HG02798 (cell line): ENCODE data around the gene CDH26.
A peak's percentile ranks its signal among the peaks of the same experiment; 100 is the strongest.

Experiments used
- ATAC-seq: cut with Tn5 transposase; IDR thresholded peaks from one replicate; pipeline ENCODE4 v1.9.1; 2021; ENCODE audit warnings: mild to moderate bottlenecking; ENCODE audit not compliant: unreplicated experiment, poor library complexity

Gene CDH26

GRCh38 chr20:60009826-60010616 lies 51.8 kb downstream of the CDH26 start:
- no peak for ATAC-seq

GRCh38 chr20:60010689-60011458 lies 52.7 kb downstream of the CDH26 start:
- no peak for ATAC-seq

- ATAC-seq, result no peak
These were observed 53.6 kb downstream of the CDH26 start for GRCh38 chr20:60011512-60012507.

GRCh38 chr20:60013296-60014139 lies 55.3 kb downstream of the CDH26 start:
- ATAC-seq, result no peak

GRCh38 chr20:60016406-60016805 lies 58.2 kb downstream of the CDH26 start:
- ATAC-seq, result no peak

- no peak for ATAC-seq
These were observed 62.0 kb downstream of the CDH26 start for GRCh38 chr20:60020251-60020650.

- no peak for ATAC-seq
These were observed 62.9 kb downstream of the CDH26 start for GRCh38 chr20:60021104-60021503.

GRCh38 chr20:60022849-60023248 lies 64.6 kb downstream of the CDH26 start:
- no peak for ATAC-seq

GRCh38 chr20:60024245-60024644 lies 66.0 kb downstream of the CDH26 start:
- ATAC-seq, result peak; percentile 50

GRCh38 chr20:60024801-60025200 lies 66.6 kb downstream of the CDH26 start:
- ATAC-seq, result no peak

- no peak for ATAC-seq
These were observed 67.8 kb downstream of the CDH26 start for GRCh38 chr20:60026010-60026409.

GRCh38 chr20:60030471-60030870 lies 72.2 kb downstream of the CDH26 start:
- no peak for ATAC-seq

GRCh38 chr20:60031107-60031506 lies 72.9 kb downstream of the CDH26 start:
- no peak for ATAC-seq

GRCh38 chr20:60034231-60035110 lies 76.2 kb downstream of the CDH26 start:
- ATAC-seq, result no peak

GRCh38 chr20:60035486-60035885 lies 77.3 kb downstream of the CDH26 start:
- no peak for ATAC-seq

GRCh38 chr20:60036346-60036745 lies 78.1 kb downstream of the CDH26 start:
- no peak for ATAC-seq

GRCh38 chr20:60036746-60037499 lies 78.7 kb downstream of the CDH26 start:
- ATAC-seq, result no peak
